HFF-Myc (cell line): ENCODE results near the gene AHRR.

Experiments
- DNase-seq: peaks from one replicate; pipeline ENCODE4 v3.0.0-alpha.2; 2011; ENCODE audit warnings: low read depth; ENCODE audit errors: extremely low read depth
- H3K4me3 ChIP-seq: replicated peaks from 2 replicates; pipeline ENCODE4 v1.5.1; 2011; ENCODE audit warnings: low read depth, mild to moderate bottlenecking, control low read depth, low read length
- CTCF ChIP-seq: IDR thresholded peaks from 2 replicates; pipeline ENCODE4 v1.5.1; 2012; ENCODE audit warnings: mild to moderate bottlenecking, low read depth, low read length, control low read depth; ENCODE audit errors: missing control alignments

AHRR gene

DNA sequence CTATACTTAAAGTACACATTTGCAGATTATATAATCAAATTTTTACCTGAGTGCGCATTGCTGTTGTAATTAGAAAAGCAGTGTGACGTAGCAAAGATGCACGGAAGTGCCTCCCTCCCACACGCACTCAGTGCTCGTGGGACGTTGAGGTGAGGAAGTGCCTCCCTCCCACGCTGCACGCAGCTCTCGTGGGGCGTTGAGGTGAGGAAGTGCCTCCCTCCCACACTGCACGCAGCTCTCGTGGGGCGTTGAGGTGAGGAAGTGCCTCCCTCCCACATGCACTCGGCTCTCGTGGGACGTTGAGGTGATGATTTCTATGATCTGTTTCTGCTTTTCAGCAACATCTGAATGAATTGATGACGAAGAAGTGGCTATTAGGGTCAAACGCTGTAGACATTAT, 142.4 kb downstream of the AHRR start:
- no peak overlapping the region for H3K4me3 ChIP-seq
- DNase-seq = no peak
- no peak for TF ChIP-seq CTCF

DNA sequence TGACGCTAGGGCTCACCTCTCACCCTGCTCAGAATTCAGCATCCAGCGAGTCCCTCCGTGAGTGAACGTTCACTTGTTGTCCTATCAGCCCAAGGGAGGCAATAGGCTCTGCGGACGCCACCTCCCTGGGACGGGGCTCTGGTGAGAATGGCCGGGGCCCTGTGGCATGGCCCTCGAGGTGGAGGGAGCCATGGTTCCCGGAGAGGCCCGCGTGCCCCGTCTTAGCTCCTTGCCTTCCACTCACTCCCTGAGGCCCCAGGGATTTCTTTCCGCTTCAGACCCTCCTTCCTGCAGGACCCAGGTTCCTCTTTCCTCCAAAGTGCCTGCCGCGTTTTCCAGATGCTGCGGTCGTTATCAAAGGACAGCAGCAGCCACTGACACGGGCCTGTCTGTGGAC, 142.9 kb downstream of the AHRR start:
- H3K4me3 ChIP-seq = no peak overlapping the region
- TF ChIP-seq CTCF = no peak
- no peak for DNase-seq

DNA sequence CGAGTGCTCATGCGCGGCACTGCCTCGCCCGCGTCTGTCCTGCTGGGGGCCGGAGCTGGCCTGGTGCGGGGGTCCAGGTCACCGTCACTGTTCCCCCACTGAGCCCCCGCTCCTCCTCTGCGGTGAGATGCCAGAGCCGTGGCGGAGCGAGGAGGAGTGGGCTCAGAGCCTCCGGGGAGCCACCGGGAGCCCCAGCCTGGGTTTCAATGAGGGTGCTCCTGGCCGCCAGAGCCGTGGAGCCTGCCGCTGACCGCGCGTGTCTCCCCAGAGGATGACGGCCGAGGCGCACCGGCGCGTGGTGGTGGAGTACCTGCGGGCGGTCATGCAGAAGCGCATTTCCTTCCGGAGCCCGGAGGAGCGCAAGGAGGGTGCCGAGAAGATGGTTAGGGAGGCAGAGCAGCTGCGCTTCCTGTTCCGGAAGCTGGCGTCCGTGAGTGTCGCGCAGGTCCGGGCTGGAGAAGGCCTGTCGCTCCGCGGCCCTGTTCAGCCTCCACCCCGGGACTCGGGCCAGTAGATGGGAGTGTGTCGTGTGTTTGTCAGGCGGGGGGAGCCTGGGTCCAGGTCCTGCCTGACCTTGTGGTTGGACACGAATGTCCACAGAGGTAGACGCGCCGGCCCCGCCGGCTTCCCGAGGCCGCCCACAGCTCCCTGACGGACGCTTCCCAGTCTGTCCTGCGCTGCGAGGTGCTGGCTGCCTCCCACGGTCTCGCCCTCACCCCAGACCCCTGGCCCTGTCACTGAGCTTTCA, 143.5 kb downstream of the AHRR start:
- TF ChIP-seq CTCF = no peak

GRCh38 chr5:465591-466403, 144.3 kb downstream of the AHRR start:
- TF ChIP-seq CTCF = no peak
- H3K4me3 ChIP-seq = no peak overlapping the region
- DNase-seq = no peak

More for the DNA sequence above, 143.5 kb downstream of the AHRR start:
- H3K4me3 ChIP-seq = no peak overlapping the region
- no peak for DNase-seq

DNA sequence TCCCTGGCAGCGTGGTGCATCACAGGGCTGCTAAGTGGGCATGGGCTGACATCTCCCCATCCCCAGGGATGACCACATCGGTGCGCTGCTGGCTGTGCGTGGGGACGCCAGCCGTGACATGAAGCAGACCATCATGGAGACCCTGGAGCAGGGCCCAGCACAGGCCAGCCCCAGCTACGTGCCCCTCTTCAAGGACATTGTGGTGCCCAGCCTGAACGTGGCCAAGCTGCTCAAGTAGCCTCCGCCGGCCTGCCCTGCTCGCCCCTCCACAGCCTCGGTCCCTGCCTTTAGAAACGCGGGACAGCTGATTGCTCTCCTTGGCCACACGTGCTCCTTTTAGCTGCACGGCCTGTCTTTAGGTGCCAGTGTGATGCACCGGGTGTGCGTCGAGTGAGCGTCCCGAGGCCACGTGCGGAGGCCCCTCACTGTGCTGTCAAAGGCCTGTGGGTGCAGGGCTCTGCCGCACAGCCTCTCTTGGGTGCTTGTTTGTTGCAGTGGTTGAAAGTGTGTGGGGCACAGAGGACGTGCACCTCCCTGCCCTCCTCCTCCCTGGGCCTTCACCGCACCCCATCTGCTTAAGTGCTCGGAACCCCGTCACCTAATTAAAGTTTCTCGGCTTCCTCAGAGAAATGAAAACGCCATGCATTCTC, 145.3 kb downstream of the AHRR start:
- DNase-seq = no peak
- no peak for TF ChIP-seq CTCF
- H3K4me3 ChIP-seq = no peak overlapping the region

DNA sequence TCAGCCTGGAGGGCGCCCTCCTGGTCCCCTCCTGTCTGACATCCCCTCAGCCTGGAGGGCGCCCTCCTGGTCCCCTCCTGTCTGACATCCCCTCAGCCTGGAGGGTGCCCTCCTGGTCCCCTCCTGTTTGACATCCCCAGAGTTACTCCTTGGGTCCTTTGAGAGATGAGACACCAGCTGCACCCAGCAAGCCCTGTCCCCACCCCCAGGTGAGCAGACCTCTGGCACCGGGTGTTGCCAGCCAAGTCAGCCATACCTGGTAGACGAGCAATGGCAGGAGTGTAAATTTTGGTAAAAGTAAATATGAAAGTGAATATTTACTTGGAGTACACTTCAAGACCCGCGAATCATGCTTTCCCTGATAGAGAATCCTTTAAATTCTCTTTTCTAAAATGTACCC, 146.9 kb downstream of the AHRR start:
- no peak for DNase-seq
- no peak overlapping the region for H3K4me3 ChIP-seq
- TF ChIP-seq CTCF = no peak
